Mesothelial cell of epicardium (in vitro differentiated cells): ENCODE results near the gene PTP4A1. TPM values are rescaled to one million over a fixed set of nuclear protein-coding genes. Genes with fewer than 3 reads are reported as not detected.

ENCODE experiments used
- DNase-seq, 2 experiments: peaks; one replicate each; pipeline ENCODE4 v3.0.0; 2021; ENCODE audit warnings: low spot score in 2 of 2; ENCODE audit not compliant: unreplicated experiment in 2 of 2
- H3K27ac Mint-ChIP-seq: 2 replicates; pipeline ENCODE4 v1.8.0; 2021; ENCODE audit warnings: mixed read lengths
- H3K27me3 Mint-ChIP-seq: 2 replicates; pipeline ENCODE4 v1.8.0; 2021; ENCODE audit warnings: low read depth, mixed read lengths
- H3K36me3 Mint-ChIP-seq: 2 replicates; pipeline ENCODE4 v1.8.0; 2021; ENCODE audit warnings: mixed read lengths
- H3K4me1 Mint-ChIP-seq: 2 replicates; pipeline ENCODE4 v1.8.0; 2021; ENCODE audit warnings: mixed read lengths
- H3K4me3 Mint-ChIP-seq: 2 replicates; pipeline ENCODE4 v1.8.0; 2021; ENCODE audit warnings: mild to moderate bottlenecking, moderate library complexity, mixed read lengths
- H3K9me3 Mint-ChIP-seq: 2 replicates; pipeline ENCODE4 v1.8.0; 2021; ENCODE audit warnings: mixed read lengths
- CTCF ChIP-seq: fragments of 200-600 bp; sonication (generic); IDR thresholded peaks from one replicate; pipeline ENCODE4 v1.5.0; 2021; ENCODE audit warnings: antibody characterized with exemption; ENCODE audit not compliant: unreplicated experiment
- total RNA-seq: library from RNA; stranded (reverse); gene quantifications from 3 replicates; pipeline ENCODE4 v1.2.1, GENCODE V29; 2021

PTP4A1 gene
- total RNA-seq, 1 donor from 2014 or later = 51.5 TPM

GRCh38 chr6:63598049-63599036 lies 26.1 kb downstream of the PTP4A1 start:
- H3K27me3 Mint-ChIP-seq = no peaks in the 10 kb centered on the region
- H3K36me3 Mint-ChIP-seq = no peaks in the 10 kb centered on the region
- H3K4me1 Mint-ChIP-seq = peaks cover 4% of the 10 kb centered on the region
- H3K27ac Mint-ChIP-seq = peak overlapping the region; percentile 79
- DNase-seq = peak; percentile 28 to 68
- peak; percentile 67 for TF ChIP-seq CTCF
- no peaks in the 10 kb centered on the region for H3K9me3 Mint-ChIP-seq
- H3K4me3 Mint-ChIP-seq = peak overlapping the region; percentile 92

- Mint-ChIP-seq H3K36me3 (no peaks in the 10 kb centered on the region), H3K4me1 (peaks cover 4% of the 10 kb centered on the region), H3K4me3 (peak overlapping the region; percentile 92), H3K27ac (peak overlapping the region; percentile 79), H3K27me3 (no peaks in the 10 kb centered on the region), H3K9me3 (no peaks in the 10 kb centered on the region)
- TF ChIP-seq CTCF = no peak
- no peak for DNase-seq
These were observed 27.0 kb downstream of the PTP4A1 start for GRCh38 chr6:63599243-63599642.

GRCh38 chr6:63600136-63600535 lies 27.9 kb downstream of the PTP4A1 start:
- no peak for DNase-seq
- Mint-ChIP-seq H3K36me3 (no peaks in the 10 kb centered on the region), H3K4me1 (peaks cover 4% of the 10 kb centered on the region), H3K9me3 (no peaks in the 10 kb centered on the region), H3K27me3 (no peaks in the 10 kb centered on the region), H3K4me3 (no peak overlapping the region), H3K27ac (no peak overlapping the region)
- no peak for TF ChIP-seq CTCF

- Mint-ChIP-seq H3K36me3 (no peaks in the 10 kb centered on the region), H3K27ac (no peak overlapping the region), H3K27me3 (no peaks in the 10 kb centered on the region), H3K9me3 (no peaks in the 10 kb centered on the region), H3K4me3 (no peak overlapping the region), H3K4me1 (peaks cover 4% of the 10 kb centered on the region)
- TF ChIP-seq CTCF = no peak
- DNase-seq = no peak
These were observed 37.0 kb downstream of the PTP4A1 start for GRCh38 chr6:63609231-63609630.

GRCh38 chr6:63610944-63611343 lies 38.7 kb downstream of the PTP4A1 start:
- no peaks in the 10 kb centered on the region for H3K9me3 Mint-ChIP-seq
- TF ChIP-seq CTCF = no peak
- H3K36me3 Mint-ChIP-seq = no peaks in the 10 kb centered on the region
- H3K27me3 Mint-ChIP-seq = peaks cover 4% of the 10 kb centered on the region
- peaks cover 4% of the 10 kb centered on the region for H3K4me1 Mint-ChIP-seq
- H3K4me3 Mint-ChIP-seq = no peak overlapping the region
- H3K27ac Mint-ChIP-seq = no peak overlapping the region
- DNase-seq = no peak
